PC-3 (cell line): ENCODE measurements around the gene PTPRN2. TPM values are rescaled to one million over a fixed set of nuclear protein-coding genes. Genes with fewer than 3 reads are reported as not detected.

Source experiments
- ATAC-seq: fragments of 200-7000 bp; cut with Tn5 transposase; 2 replicates; pipeline ENCODE4 v1.9.1; 2020; ENCODE audit warnings: mild to moderate bottlenecking, moderate library complexity
- BruUV-seq: library from RNA; stranded (reverse); fragments of 400-500 nt; replicated peaks from 2 replicates; lab custom pipeline; 2021; lab: Mats Ljungman, UMichigan
- CTCF ChIA-PET: fragments of 300-600 bp; sonication (Branson Sonifier 250); formaldehyde crosslinking; loops from one replicate; lab custom pipeline; 2022; ENCODE audit warnings: antibody characterized with exemption; lab: Charles Lee
- POLR2A ChIA-PET: fragments of 300-600 bp; sonication (Branson Sonifier 250); formaldehyde crosslinking; loops from one replicate; lab custom pipeline; 2022; ENCODE audit warnings: antibody characterized with exemption; ENCODE audit not compliant: unreplicated experiment; lab: Charles Lee
- DNase-seq: peaks from one replicate; pipeline ENCODE4 v3.0.0-alpha.2; 2015
- H2AFZ ChIP-seq: fragments of 300-600 bp; sonication (generic); 2 replicates; pipeline ENCODE4 v1.6.0; 2016; ENCODE audit warnings: antibody characterized with exemption, low read length
- H3F3A ChIP-seq: fragments of 300-600 bp; sonication (generic); one replicate; pipeline ENCODE4 v1.6.0; 2017; ENCODE audit warnings: antibody characterized with exemption, low read length, control low read depth, mild to moderate bottlenecking; ENCODE audit not compliant: unreplicated experiment
- H3K27ac ChIP-seq: fragments of 300-600 bp; sonication (generic); 2 replicates; pipeline ENCODE4 v1.5.1; 2016; ENCODE audit warnings: mild to moderate bottlenecking, low read length
- H3K27me3 ChIP-seq: fragments of 300-600 bp; sonication (generic); 2 replicates; pipeline ENCODE4 v1.6.1; 2016; ENCODE audit warnings: low read length, mixed read lengths
- H3K36me3 ChIP-seq: fragments of 300-600 bp; sonication (generic); 2 replicates; pipeline ENCODE4 v1.6.1; 2016; ENCODE audit warnings: low read depth, mixed run types, low read length, mixed read lengths
- H3K4me1 ChIP-seq: fragments of 300-600 bp; sonication (generic); 2 replicates; pipeline ENCODE4 v1.5.1; 2016; ENCODE audit warnings: low read length; ENCODE audit not compliant: insufficient read depth
- H3K4me2 ChIP-seq: fragments of 300-600 bp; sonication (generic); 2 replicates; pipeline ENCODE4 v1.6.0; 2016; ENCODE audit warnings: low read length
- H3K4me3 ChIP-seq: fragments of 300-600 bp; sonication (generic); 2 replicates; pipeline ENCODE4 v1.5.1; 2016; ENCODE audit warnings: mild to moderate bottlenecking, low read length, mixed read lengths
- H3K79me2 ChIP-seq: fragments of 300-600 bp; sonication (generic); 2 replicates; pipeline ENCODE4 v1.6.1; 2017; ENCODE audit warnings: low read length, mixed read lengths
- H3K9ac ChIP-seq: fragments of 300-600 bp; sonication (generic); 2 replicates; pipeline ENCODE4 v1.6.0; 2016; ENCODE audit warnings: mild to moderate bottlenecking, low read length
- H3K9me2 ChIP-seq: fragments of 300-600 bp; sonication (generic); replicated peaks from 2 replicates; pipeline ENCODE4 v1.6.1; 2016; ENCODE audit warnings: mixed run types, low read length, mixed read lengths
- H3K9me3 ChIP-seq: fragments of 300-600 bp; sonication (generic); 2 replicates; pipeline ENCODE4 v1.6.1; 2016; ENCODE audit warnings: low read length, mixed read lengths
- H4K20me1 ChIP-seq: fragments of 300-600 bp; sonication (generic); 2 replicates; pipeline ENCODE4 v1.6.1; 2016; ENCODE audit warnings: low read length, mixed read lengths
- CTCF ChIP-seq: fragments of 300-600 bp; sonication (generic); conservative IDR thresholded peaks from 2 replicates; pipeline ENCODE4 v1.5.1; 2017; ENCODE audit warnings: antibody characterized with exemption, low read depth, mild to moderate bottlenecking, low read length
- EZH2 ChIP-seq: fragments of 300-600 bp; sonication (generic); IDR thresholded peaks from one replicate; pipeline ENCODE4 v1.6.1; 2017; ENCODE audit warnings: antibody characterized with exemption, mild to moderate bottlenecking, low read length; ENCODE audit not compliant: unreplicated experiment
- EZH2phosphoT487 ChIP-seq: fragments of 300-600 bp; sonication (generic); IDR thresholded peaks from 2 replicates; pipeline ENCODE4 v1.6.1; 2018; ENCODE audit warnings: mild to moderate bottlenecking, antibody characterized with exemption, low read length, borderline replicate concordance
- intact Hi-C: fragments of 100-400 bp; cut with micrococcal nuclease; formaldehyde crosslinking; loops from 2 replicates; pipeline ENCODE4 v1.9.0; 2023
- total RNA-seq: library from RNA; depleted of rRNA; stranded (reverse); fragments of >200 nt; gene quantifications from 2 replicates; pipeline ENCODE4 v1.2.3, GENCODE V29; 2014

Gene PTPRN2
- total RNA-seq, 1 experiment from 2014 or later: 3.2 TPM

GRCh38 chr7:157609516-157609915 is 978.1 kb downstream of the PTPRN2 start:
- ATAC-seq (no peak), DNase-seq (no peak)
- no peaks in the 10 kb centered on the region for H3K27me3 ChIP-seq
- no peaks in the 10 kb centered on the region for H3F3A ChIP-seq
- H4K20me1 ChIP-seq: no peaks in the 10 kb centered on the region
- intact Hi-C loops: no loop called here
- no TSS peak for BruUV-seq
- H3K4me2 ChIP-seq: no peak overlapping the region
- H3K27ac ChIP-seq: no peak overlapping the region
- H3K9ac ChIP-seq: no peak overlapping the region
- ChIA-PET POLR2A (no interaction called here), CTCF (no interaction called here)
- H3K4me1 ChIP-seq: peaks cover 14% of the 10 kb centered on the region
- H3K9me2 ChIP-seq: no peaks in the 10 kb centered on the region
- no peaks in the 10 kb centered on the region for H3K79me2 ChIP-seq
- TF ChIP-seq EZH2 (no peak), CTCF (no peak), EZH2phosphoT487 (no peak)
- no peaks in the 10 kb centered on the region for H3K36me3 ChIP-seq
- no peak overlapping the region for H2AFZ ChIP-seq
- no peaks in the 10 kb centered on the region for H3K9me3 ChIP-seq
- H3K4me3 ChIP-seq: no peak overlapping the region

GRCh38 chr7:157607218-157607617 is 980.4 kb downstream of the PTPRN2 start:
- Histone ChIP-seq H3K27me3 (no peaks in the 10 kb centered on the region), H3K4me3 (no peak overlapping the region), H3K27ac (no peak overlapping the region), H3K79me2 (no peaks in the 10 kb centered on the region), H3K9me2 (no peaks in the 10 kb centered on the region), H2AFZ (no peak overlapping the region), H3K4me1 (no peaks in the 10 kb centered on the region), H3K9ac (no peak overlapping the region), H4K20me1 (no peaks in the 10 kb centered on the region), H3F3A (no peaks in the 10 kb centered on the region), H3K4me2 (no peak overlapping the region), H3K36me3 (no peaks in the 10 kb centered on the region), H3K9me3 (no peaks in the 10 kb centered on the region)
- DNase-seq (no peak), ATAC-seq (no peak)
- intact Hi-C loops: no loop called here
- TF ChIP-seq EZH2 (no peak), EZH2phosphoT487 (no peak), CTCF (no peak)
- ChIA-PET POLR2A (no interaction called here), CTCF (no interaction called here)
- no TSS peak for BruUV-seq

GRCh38 chr7:157606140-157606539 is 981.5 kb downstream of the PTPRN2 start:
- CTCF ChIA-PET: no interaction called here
- TF ChIP-seq EZH2phosphoT487 (no peak), EZH2 (no peak), CTCF (no peak)
- H3K9me2 ChIP-seq: no peaks in the 10 kb centered on the region
- no peaks in the 10 kb centered on the region for H3K27me3 ChIP-seq
- H3K4me2 ChIP-seq: no peak overlapping the region
- ATAC-seq (no peak; the same call in 1 of the 2 replicates), DNase-seq (no peak)
- POLR2A ChIA-PET: no interaction called here
- H3K9ac ChIP-seq: no peak overlapping the region
- BruUV-seq: no TSS peak
- no peaks in the 10 kb centered on the region for H3K36me3 ChIP-seq
- no peaks in the 10 kb centered on the region for H3F3A ChIP-seq
- intact Hi-C loops: no loop called here
- no peaks in the 10 kb centered on the region for H3K4me1 ChIP-seq
- H3K27ac ChIP-seq: no peak overlapping the region
- no peak overlapping the region for H3K4me3 ChIP-seq
- H4K20me1 ChIP-seq: no peaks in the 10 kb centered on the region
- H3K9me3 ChIP-seq: no peaks in the 10 kb centered on the region
- H3K79me2 ChIP-seq: no peaks in the 10 kb centered on the region
- no peak overlapping the region for H2AFZ ChIP-seq
